ENCODE measurements around the gene FAM156A.
"Not testable (repeated sequence)": the region's sequence is repeated elsewhere in the genome, so short reads cannot be mapped to it uniquely, and the experiment has no call there.

FAM156A gene, protein sequence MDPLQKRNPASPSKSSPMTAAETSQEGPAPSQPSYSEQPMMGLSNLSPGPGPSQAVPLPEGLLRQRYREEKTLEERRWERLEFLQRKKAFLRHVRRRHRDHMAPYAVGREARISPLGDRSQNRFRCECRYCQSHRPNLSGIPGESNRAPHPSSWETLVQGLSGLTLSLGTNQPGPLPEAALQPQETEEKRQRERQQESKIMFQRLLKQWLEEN

DNA sequence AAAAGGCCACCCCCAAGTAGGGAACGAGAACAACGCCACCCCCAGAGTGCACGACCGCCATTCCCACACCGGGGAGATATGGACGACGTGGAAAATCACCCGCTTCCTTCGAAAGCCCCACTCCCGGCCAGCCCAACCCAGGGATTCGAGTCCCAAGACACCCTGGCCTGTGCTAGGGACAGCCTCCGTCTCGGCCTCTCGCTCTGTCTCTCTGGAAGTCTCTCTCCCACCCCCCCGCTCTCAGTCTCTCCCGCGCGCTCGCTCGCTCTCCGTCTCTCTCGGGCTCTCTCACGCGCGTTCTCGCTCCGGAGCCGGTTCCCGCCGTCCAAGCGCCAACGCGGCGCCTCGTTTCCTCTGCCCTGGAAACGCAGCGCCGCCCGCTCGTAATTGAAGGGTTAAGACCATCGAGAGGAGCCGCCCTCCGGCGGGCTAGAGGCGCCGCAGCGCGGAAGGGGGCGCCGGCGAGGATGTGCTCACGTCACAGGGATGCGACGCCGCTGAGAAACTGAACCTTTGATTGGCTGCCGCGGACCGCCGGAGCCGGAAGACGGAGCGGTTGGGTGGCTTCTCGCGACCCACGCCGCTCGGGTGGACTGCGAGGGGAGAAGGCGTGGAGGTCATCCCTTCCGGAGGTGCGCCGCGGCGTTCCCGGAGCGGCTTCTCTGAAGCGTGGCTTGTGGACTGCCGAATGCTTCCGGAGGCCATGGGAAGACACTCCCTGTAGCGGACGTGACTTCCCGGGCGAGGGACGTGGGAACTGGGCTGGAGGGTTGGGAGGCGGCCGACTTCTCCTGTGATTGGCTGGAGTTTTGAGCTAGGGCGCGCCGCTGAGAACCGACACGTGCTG is at the start of gene FAM156A:
FAM156A (minus strand) TSS at position 406 of the 847 bp plus-strand sequence. CDS start 9,930 bp downstream, outside the sequence.
- DNase-seq, result not testable (repeated sequence)

DNA sequence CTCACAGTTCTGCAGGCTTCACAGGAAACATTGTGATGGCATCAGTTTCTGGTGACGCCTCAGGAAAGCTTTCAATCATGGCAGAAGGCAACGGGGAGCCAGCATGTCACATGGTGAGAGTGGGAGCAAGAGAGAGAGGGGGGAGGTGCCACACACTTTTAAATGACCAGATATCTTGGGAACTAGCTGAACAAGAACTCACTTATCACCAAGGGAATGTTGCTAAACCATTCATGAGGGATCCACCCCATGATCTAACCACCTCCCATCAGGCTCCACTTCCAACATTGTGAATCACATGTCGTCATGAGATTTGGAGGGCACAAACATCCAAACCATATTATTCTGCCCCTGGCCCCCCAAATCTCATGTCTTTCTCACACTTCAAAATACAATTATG is 47.0 kb upstream of the FAM156A start:
- DNase-seq, result no peak
- TF ChIP-seq GATA1 (IDR thresholded peaks at IDR 0.05; ENCODE audit: low read depth, low read length) (no peak), POLR2A (IDR thresholded peaks at IDR 0.05; ENCODE audit: low read length) (no peak)

DNA sequence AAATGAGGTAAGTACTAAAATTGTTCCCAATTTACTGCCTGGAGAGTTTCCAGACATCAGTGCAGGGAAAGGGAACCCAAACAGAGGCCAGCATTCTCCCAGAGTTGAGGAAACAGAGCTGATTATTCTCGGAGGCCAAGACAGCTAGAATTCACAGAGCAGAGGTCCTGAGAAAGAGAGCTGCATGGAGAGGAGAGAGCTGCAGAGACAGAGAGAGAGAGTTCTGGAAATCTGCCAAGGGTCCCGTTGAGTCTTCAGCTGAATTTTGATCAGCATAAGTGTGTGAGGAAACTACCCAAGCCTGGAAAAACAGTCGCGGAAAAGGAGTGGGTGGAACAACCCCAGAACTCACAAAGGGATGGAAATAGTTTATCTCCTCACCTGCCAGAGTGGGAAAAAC is 46.5 kb upstream of the FAM156A start:
- no peak for DNase-seq

DNA sequence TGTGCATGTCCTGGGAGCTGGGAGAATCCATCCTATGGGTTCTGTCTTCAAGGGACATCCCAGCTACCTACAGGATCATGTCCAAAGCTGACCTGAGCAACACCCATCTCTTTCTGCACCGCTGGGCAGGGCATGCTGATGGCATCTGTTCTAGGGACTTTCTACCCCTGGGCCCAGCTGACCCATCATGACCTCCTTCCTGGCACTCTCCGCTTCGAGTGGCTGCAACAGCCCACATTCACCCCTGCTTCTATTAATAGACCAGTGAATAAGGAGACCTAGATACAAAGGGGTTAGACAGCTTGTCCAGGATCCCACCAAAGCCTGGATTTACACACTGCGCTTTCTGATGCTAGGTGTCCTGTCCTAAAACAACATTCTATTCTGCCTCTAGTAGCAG is 45.7 kb upstream of the FAM156A start:
- no peak for DNase-seq
- no peak for TF ChIP-seq POLR2A (IDR thresholded peaks at IDR 0.05; ENCODE audit: low read length)
- TF ChIP-seq GATA1 (IDR thresholded peaks at IDR 0.05; ENCODE audit: low read depth, low read length), result no peak

More for the DNA sequence above, 46.5 kb upstream of the FAM156A start:
- TF ChIP-seq POLR2A (IDR thresholded peaks at IDR 0.05; ENCODE audit: low read length), result no peak
- no peak for TF ChIP-seq GATA1 (IDR thresholded peaks at IDR 0.05; ENCODE audit: low read depth, low read length)

DNA sequence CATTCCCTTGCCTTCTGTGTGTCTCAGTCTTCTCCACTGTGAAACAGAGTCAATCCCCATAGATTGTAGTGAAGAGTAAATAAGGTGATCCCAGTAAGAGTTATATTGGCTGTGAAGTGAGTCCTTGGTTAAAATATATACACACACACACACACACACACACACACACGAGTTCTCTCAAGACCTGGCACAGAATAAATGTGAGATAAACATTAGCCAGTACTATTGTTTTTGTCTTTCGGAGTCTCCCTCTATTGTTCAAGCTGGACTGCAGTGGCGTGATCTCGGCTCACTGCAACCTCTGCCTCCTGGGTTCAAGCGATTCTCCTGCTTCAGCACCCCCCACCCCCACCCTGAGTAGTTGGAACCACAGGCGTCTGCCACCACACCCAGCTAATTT is 44.8 kb upstream of the FAM156A start:
- TF ChIP-seq POLR2A (IDR thresholded peaks at IDR 0.05; ENCODE audit: low read length), result no peak
- no peak for TF ChIP-seq GATA1 (IDR thresholded peaks at IDR 0.05; ENCODE audit: low read depth, low read length)
- DNase-seq, result no peak

DNA sequence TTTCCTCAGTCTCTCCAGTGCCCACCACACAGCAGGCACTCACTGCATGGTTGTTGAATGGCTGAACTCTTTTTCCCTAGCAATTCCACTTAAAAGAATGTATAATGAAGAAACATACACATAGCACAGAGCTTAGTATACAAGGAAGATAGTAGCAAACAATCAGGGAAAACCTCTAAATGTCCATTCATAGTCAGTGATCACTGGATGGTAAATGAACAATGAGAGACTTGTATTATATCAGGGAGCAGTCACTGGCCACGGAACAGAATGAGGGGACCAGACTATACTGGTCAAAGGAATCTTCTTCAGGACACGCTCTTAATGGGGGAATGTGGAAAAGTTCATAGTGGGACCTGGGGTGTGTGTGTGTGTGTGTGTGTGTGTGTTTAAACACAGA is 43.6 kb upstream of the FAM156A start:
- no peak for DNase-seq
- TF ChIP-seq POLR2A (IDR thresholded peaks at IDR 0.05; ENCODE audit: low read length) (no peak), GATA1 (IDR thresholded peaks at IDR 0.05; ENCODE audit: low read depth, low read length) (no peak)

DNA sequence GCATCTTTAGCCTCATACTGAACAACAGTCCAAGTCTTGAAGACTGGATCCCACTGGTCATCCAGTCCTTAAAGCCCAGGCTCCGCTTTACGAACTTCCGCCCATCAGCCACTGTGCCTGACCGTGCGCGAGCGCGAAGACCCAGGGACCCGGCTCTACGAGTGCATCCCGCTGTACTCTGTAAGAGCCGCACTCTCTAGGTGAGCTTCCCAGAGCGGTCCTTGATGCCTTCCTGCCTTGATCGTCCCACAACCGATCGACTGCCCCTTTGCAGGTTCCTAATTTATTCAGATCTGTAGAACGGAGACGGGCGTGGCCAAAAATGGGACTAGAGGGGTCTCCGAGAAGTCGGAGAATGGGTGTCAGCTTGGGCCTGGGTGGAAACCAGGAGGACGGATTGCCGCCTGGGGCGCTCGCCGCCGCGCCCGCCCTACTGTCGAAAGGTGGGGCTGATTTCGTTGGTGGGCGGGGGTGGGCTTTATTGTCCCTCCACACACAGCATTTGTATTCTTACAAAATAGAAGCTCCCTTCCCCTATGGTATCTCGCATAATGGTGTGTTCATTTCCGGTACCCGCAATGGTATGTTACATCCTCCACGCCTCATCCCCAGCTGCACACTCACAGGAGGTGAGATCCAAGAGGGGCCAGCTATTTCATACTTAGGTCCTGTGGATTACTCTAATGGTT is 42.3 kb upstream of the FAM156A start:
- TF ChIP-seq GATA1 (IDR thresholded peaks at IDR 0.05; ENCODE audit: low read depth, low read length) (no peak), POLR2A (IDR thresholded peaks at IDR 0.05; ENCODE audit: low read length) (no peak)
- DNase-seq, result no peak

DNA sequence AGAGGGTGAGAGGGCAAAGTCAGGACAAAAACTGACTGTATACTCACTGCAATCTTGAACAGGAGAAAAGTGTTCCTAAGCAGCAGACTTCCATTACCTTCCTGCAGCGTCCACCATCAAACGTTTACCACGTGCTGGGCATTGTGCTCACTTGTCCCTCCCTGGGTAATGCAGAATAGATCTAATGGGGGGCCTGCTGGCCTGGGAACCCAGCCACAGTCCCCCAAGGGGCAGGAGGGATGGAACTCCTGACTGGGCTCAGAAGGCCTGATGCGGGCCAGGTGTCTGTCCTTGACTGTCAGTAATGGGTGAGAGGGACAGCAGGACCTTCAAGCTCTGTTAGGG is 37.6 kb upstream of the FAM156A start:
- DNase-seq, result no peak
- TF ChIP-seq GATA1 (IDR thresholded peaks at IDR 0.05; ENCODE audit: low read depth, low read length), result no peak
- TF ChIP-seq POLR2A (IDR thresholded peaks at IDR 0.05; ENCODE audit: low read length), result no peak

DNA sequence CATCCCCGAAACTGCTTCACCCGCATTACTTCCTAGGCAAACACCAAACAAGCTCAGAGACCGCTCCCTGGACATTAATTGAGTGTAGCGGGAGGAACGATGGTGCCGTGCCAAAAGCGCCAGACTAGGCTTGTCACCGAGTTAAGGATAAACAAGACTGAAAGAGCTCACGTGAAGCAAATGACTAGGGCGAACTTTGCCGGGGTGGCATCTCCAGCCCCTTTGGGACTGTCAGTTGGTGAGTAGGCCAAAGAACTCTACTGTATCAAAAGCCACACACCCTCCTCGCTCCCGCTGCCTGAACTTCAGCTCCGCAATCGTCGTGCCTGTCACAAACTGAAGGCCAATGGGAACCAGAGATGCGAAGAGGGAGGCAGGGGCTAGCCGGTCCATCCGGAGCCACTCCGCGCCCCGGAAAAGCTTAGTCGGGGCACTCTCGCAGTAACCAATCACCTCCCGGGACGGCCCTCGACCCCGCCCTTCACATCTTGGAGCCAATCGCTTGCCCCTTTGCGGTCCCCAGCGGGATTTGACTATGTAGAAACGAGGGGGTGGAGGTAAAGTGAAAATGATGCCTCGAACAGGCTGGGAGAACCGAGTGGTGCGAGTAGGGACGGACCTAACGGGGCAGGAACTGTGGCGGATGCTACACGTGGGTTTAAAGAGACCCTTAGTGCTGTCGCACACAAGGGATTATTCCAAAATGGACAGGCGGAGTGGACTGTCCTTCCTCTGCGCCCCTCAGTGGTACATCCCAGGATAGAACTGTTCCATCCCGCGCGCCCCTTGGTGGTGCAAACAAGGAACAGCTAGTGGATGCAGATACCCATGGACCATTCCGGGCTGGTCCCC is 37.0 kb upstream of the FAM156A start:
- TF ChIP-seq POLR2A (IDR thresholded peaks at IDR 0.05; ENCODE audit: low read length) (peak; percentile 73), GATA1 (IDR thresholded peaks at IDR 0.05; ENCODE audit: low read depth, low read length) (no peak)
- peak; percentile 96 for DNase-seq

DNA sequence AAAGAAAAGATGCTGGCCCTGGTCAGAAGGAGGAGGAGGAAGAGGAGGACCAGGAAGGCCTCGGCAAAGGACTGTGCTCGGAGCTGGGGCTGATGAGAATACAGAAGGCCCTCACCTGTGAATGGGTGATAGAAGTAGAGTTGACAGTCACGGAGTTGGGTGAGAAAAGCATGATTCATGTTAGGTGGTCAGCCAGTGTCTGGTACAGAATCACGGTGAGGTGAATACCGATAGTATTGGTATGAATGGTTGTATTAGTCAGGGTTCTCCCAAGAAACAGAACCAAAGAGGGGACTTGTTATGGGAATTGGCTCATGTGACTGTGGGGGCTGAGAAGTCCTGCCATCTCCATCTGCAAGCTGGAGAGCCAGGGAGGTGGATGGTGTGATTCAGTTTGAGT is 32.5 kb upstream of the FAM156A start:
- DNase-seq, result no peak
- TF ChIP-seq GATA1 (IDR thresholded peaks at IDR 0.05; ENCODE audit: low read depth, low read length) (no peak), POLR2A (IDR thresholded peaks at IDR 0.05; ENCODE audit: low read length) (no peak)

DNA sequence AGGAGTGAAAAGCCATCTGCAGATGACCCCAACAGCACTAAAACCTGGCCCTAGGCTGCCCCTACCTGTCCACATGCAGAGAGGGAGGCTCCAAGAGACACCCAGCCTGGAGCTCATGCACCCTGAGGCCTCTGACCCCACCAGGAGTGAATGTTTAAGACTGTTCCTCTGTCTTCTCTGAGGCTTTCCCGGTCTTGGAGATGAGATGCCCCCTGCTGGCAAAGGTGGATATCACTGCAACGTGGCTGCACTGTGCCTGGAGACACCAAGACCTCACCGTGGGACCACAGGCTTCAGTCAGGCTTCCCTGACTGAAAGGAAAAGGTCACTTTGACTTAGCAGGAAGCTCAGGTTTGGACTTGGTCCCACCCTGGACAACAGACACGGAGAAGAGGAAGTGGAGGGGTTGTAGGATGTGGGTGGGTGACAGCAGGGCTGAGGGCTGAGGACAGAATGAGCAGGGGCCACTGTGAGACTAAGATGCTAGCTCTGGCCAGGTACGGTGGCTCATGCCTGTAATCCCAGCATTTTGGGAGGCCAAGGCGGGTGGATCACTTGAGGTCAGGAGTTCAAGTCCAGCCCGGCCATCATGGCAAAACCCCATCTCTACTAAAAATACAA is 31.8 kb upstream of the FAM156A start:
- DNase-seq, result peak; percentile 63 to 74

DNA sequence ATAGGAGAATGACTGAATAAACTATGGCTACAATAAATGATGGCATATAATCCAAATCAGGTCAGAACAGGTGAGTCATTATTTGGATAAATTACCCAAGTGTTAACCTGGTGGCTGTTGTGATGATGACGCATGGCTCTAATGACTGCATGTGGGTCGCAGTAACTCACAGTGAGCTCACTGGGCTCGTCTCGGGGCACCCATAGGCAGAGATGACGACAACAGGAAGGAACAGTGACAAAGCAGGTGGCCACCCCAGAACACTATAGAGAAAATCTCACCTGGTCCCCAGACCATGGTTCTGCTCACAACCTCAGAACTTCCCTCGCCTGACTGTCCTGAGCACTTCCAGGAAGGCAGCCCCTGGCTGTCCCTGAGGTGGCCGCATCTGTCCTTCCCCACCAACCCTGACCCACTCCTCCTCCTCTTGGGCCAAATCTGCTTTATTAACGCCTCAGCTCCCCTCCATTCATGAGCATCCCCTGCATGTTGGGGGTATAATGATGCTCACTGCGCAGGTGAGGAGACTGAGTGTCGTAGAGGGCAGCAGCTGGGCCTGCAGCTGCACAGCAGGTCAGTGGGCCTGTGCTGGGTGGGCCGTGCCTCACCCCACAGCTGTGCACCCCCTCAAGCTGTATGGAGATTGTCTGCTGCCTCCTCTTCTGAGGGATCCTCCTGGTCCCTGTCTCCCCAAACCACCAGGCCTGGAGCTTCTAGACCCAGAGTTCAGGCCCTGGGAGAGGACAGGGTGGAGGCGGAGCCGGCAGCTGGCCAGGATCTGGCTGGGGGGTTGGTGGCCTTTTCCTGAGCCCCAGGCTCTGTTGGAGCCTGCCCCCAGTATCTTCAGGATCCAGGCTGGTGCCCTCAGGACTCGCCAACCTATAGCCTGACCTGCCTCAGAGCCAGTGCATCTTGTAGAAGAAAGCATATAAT is 30.9 kb upstream of the FAM156A start:
- no peak for DNase-seq
- TF ChIP-seq GATA1 (IDR thresholded peaks at IDR 0.05; ENCODE audit: low read depth, low read length) (no peak), POLR2A (IDR thresholded peaks at IDR 0.05; ENCODE audit: low read length) (no peak)

Data from erythroblast (primary cell).